Measurements from ENCODE around the gene MEIOSIN. TPM values are rescaled to one million over a fixed set of nuclear protein-coding genes. Genes with fewer than 3 reads are reported as not detected.
"Not testable (repeated sequence)": the region's sequence is repeated elsewhere in the genome, so short reads cannot be mapped to it uniquely, and the experiment has no call there.

The MEIOSIN gene
- total RNA-seq, 1 donor from 2014 or later = not detected

DNA sequence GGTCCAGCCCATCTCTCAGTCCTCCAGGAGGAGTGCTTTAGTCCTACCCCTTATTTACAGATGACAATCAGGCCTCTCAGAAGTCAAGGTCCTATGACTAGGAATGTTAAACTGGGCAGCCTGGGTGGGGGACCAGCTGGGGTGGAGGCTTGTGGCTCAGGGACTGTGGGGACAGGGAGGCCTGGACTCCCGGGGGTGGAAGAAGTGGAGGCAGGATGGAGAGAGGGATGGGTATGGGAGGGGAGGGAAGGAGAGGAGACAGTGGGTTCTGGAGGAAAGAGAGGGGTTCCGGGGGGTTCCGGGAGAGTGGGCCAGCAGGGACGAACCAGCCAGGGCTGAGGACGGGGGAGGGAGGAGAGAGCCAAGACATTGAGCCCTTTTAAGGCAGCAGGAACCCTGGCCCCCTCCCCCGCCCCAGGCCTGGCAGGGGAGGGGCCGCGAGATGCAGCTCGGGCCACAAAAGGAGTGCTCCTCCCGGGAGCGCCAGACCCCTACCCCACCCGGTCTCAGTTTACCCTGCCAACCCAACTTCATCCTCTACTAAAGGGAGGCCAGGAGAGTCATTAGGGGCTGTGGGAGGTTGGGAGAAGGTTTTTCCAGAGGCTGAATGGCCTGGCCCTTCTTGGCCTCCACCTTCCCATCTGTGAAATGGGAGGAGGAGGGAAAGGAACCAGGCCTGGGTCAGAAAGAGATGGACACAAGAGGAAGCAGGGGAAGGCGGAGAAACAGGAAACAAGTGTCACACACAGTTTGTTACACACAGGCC, 47.4 kb downstream of the MEIOSIN start:
- DNase-seq = no peak

DNA sequence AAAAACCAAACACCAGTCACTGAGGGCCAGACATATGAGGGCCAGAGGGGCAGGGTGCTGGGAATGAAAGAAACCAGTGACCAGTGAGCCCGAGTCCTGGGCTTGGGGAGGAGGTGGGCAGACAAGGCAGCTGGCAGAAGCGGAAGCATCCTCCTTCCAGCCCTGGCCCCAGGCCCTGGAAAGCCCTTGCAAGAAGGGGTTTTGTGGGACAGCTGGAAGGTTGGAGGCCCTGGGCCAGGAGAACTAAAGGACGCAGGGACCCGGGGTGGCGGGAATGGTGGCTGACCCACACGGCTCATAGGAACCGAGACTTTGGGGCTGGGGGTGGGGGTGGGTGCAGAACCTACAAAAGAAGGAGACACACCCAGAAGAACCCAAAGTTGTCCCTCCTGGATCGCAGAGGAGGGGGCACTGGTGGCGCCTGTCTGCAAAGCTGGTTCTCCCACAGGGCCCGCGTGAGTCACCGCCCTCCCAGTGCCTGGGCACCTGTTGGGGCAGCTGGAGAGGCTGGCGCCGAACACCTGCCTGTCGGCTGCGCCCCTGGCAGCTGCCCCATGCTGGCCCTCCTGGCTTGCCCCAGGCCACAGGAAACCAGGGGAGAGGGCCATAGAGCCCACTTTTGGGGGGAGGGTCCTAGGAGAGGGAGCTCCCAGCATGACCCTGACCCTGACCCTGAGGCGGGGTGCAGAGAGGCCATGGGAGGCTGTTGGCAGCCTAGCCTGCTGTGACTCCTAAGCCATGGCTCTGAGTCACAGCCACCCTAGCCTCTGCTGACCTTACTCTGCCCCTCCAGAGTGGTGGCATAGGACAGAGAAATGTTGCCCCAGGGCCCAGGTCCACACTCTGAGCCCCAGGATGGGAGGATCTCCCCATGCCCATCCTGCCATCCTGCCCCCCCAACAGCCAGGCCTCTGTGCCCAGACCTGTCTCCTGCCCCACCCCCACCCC, 48.2 kb downstream of the MEIOSIN start:
- no peak for DNase-seq

DNA sequence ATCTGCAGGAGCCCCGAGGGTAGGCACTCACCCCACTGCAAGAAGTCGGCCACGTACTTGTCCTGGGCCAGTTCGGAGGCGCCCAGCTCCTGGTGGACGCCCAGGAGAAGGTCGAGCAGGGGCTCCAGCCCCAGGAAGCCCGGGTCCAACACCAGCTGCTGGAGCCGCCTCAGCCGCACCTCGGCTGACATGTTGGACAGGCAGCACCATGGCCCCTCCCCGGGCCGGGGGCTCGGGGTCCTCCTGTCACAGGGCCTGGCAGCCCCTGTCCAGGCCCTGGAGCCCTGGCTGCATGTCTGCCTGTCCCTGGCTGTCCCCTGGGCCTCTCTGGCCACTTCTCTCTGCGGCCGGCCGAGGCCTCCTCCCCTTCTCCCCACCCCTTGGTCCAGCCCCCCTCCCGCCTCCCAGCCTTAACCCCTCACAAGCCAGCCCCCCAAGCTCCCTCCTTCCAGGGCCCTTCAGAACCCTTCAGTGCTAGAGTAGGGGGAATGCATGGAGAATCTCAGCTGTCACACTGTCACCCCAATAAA, 49.0 kb downstream of the MEIOSIN start, which contains the start of gene DMPK:
Gene DMPK (minus strand): TSS at position 329 of the 530 bp plus-strand sequence. CDS start 138 bp downstream, at position 191.
- no peak for DNase-seq

DNA sequence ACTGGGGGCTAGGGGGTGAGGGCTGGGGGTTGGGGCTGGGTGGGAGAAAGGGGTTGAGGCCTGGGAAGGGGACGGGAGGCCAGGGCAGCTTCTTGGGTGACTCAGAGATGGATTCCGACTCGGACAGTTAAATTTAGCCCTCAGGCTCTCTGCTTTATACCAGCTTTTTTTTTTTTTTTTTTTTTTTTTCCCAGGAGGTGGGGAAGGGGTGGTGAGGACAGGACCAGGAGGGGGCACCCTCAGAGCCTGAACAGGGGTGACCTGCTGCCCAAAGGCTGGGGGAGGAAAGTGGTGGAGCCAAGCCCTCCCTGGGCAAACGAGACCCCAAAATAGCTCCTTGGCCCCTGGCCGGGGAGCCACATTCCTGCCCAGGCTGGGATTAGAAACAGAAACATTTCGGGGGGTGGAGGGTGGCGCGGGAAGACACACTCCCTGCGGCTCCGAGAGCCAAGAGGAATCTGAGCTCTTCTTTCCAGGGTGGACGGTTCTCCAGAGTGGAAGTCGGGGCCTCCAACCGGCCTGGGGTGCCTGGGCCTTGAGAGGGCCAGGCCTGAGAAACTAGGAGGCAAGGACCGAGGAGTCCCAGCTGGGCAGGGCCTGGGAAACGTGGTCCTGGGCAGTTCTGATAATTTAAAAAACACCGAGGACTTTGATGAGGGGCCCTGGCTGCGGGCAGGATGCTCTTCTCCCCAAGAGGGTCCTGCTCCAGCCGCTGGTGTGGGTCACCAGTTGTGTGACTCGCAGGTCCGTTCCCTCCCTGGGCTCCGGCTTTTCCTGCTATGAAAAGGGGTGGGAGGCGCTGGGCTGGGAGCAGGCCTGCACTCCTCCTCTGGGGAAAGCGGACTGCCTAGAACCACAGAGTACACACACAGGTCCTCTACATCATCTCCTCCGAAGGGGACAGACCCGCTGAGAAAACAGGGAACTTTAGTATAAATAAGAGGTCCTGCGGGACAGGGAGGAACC, 49.9 kb downstream of the MEIOSIN start:
- DNase-seq = no peak

DNA sequence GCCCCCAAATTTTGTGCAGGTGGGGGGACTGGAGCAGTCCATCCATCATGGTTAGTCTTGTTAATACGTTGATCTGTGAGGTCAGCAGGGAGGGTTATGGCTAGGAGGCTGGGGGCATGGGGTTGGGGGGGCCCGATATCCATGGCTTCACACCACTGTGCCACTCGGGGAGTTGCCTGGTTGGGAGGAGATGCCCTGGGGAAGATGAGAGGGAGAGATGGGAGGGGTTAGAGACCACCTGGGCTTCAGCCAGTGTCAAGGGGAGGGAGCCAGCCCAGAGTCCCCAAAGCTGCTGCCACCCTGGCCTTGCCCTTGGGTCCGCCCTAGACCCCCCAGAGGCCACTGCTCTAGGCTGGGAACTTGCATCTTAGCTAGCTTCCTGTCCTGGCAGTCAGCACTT, 50.9 kb downstream of the MEIOSIN start:
- DNase-seq = no peak

DNA sequence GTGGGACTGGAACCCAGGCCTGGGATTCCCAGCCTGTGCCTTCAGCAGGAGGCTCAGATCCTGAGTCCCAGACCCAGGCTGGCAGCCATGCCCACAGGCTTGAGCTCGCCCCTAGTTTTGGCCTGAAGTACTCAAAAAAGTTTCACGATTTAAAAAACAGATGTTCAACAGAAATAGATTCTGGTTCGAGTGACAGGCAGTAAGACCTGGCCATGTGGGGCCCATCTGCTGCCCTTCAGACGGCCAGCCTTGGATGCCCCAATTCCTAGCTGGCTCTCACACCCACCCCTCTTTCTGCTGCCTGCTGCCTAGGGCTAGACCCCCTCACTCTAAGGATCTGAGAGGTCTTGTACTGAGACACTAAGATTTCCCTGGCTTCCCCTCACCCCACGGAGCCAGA, 51.9 kb downstream of the MEIOSIN start:
- no peak for DNase-seq

DNA sequence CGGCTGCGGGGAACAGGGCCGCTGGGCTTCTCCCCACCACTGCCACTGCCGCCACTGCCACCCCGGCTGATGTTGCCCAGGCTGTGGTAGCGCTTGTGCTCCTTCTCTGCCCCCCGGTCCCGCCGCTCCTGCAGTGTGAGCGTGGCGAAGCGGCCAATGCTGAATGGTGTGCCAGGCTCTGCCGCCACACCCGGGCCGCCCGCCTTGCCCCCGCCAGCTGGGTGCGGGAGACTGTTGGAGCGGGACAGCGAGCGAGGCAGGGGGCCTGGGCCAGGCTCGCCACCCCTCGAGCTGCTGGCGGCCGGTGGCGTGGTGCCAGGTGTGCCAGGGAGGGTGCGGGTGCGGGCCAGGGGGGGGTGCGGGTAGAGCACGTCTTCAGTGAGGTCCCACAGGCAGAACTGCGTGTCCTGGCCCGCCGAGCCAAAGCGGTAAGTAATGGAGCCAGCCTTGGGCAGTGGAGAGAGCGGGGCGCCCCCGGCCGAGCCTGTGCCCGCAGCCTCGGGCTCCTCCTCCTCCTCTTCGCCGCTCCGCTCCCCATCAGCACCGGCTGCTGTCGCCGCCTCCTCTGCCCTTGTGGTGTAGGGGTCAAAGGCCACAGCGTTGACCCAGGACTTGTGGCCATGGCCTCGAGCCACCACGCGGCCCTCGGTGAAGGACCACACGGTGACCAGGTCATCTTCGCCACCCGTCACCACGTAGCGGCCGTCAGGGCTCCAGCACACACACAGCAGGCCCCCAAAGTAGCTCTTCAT, 52.7 kb downstream of the MEIOSIN start:
- DNase-seq = no peak

DNA sequence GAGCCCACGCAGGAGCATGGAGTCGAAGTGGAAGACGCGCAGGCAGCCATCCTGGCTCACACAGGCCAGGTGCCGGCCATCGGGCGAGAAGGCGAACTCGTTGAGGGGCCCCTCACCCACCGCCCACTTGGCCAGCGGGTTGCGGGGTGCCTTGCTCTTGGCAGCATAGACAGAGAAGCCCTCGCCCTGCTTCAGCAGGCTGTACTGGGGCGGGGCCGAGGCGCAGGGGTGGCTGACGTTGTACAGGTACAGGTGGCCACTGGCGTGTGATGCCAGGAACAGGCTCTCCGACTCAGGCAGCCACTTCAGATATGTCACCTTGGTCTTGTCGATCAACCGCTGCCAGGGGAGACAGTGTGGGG, 53.3 kb downstream of the MEIOSIN start:
- DNase-seq = no peak

DNA sequence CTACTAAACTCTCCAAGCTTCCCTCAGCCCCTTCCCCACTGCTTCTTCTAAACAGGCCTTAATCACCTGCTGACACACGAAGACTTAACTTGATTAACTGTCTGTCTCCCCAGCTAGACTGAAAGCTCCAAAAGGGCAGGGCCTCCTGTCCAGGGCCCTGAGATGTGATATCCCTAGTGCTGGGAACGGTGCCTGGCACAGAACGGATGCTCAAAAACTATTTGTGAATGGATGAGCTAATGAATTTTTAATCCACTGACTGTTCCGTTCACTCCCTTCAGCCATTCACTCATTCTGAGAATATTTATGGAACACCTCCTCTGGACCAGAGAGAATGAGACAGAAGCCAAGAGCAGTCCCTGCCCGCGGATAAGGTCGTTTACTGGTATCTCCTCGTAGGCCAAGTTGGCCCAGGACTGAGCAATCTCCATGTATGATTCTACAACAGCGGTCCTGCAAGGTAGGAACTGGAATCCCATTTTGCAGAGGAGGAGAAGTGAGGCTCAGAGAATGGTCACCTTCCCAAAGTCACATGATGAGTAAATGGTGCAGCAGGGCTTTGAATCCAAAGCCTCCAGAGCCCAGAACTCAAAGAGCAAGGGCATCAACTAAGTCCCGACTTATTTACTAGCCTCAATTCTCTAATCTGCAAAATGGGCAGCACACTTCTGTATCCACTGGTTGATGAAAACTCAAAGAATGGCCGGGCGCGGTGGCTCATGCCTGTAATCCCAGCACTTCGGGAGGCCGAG, 56.0 kb downstream of the MEIOSIN start:
- no peak for DNase-seq

DNA sequence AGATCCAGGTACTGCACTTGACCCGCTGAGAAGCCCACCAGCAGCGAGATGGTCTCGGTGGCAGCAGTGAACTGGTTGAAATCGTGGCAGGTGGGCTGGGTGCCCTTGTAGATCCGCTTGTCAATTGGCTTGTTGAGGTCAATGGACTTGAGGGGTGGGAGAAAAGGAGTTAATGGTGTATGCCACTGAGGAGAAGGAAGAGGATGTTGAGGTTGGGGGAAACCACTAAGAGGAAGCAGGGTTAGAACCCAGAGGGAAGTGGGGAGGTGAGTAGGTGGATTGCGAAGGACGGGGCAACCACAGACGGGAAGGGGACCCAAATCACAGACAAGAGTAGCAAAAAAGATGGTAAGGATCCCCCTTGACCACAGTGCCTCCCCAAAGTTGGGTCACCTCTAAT, 57.7 kb downstream of the MEIOSIN start:
- no peak for DNase-seq

DNA sequence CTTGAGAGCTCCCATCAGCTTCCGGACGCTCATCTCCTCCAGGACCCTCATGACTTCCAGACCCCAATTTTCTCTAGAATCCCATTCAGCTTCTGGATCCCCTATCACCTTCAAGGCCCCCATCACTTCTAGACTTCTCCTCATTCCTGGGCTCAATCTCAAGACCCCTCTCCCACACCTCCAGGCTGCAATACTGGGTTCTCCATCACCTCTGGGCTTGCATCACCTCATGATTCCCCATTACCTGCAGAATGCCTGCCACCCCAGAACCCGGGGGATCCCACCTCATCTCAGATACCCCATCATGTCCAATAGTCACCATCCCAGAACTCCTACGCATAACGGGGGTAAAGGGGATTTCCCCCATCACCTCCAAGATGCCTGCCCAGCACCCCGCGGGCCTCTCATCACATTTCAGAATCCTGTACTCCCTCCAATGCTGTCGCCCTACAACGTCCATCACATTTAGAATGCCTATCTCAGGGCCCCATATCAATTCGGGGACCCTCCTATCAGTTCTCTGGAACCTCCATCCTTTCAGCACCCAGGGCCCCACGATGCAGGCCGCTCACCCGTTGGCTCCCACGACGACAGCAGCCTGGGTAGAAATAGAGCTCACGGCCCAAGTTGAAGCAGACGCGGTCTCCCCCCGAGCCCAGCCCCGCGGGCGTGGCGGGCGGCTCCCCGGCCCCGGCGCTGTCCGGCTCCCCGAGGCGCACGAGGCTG, 58.7 kb downstream of the MEIOSIN start:
- DNase-seq = peak; percentile 39

DNA sequence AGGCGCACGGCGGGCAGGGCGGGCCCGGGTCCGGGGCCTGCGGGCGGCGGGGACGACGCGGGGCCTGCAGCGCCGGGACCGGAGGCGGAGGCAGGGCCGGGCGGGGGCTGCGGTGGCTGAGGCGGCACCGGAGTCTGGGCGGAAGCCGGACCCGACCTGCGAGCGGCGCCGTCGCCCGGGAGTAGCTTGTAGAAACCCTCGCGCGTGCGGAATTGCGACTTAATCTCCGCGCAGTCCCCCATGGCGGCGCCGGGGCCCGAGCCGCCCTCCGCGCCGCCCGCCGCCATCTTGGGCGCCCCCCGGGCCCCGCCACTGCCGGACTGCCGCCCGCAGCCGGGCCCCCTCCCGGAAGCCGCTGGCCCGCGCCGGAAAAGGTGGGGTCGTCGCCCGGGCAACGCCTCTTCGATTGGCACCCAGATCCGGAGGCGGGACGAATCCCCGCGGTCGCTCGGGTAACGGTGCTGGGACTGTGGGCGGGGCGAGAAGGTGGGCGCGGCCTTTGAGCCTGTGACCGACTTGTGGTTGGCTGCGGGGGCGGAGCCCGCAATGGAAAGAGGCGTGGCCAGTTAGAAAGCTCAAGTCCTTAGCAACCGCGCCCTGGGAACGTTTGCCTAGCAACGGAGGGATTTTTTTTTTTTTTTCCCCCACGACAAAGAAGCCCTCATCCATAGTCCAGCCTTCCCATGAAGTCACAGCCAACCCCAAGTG, 59.4 kb downstream of the MEIOSIN start, which contains the start of gene DMWD:
Gene DMWD (minus strand): TSS at position 376 of the 708 bp plus-strand sequence. CDS start 89 bp downstream, at position 287.
- peak; percentile 99 for DNase-seq

DNA sequence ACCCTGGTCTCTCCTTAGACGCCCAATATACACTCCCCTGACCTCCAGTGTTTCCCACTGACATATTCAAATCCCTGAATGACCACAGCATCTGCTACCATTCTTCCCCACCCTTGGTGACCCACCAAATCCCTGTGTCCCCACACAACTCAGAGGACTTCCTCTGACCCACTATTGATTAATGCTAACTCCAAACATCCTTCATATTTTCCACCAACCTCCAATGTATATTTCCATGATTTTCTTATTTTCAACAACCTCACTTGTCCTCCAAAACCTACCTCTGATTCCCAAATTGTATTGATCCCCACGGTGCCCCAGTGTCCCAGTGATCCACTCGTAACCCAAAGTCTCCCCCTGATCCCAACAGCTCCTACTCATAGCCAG, 59.9 kb downstream of the MEIOSIN start:
- DNase-seq = no peak

DNA sequence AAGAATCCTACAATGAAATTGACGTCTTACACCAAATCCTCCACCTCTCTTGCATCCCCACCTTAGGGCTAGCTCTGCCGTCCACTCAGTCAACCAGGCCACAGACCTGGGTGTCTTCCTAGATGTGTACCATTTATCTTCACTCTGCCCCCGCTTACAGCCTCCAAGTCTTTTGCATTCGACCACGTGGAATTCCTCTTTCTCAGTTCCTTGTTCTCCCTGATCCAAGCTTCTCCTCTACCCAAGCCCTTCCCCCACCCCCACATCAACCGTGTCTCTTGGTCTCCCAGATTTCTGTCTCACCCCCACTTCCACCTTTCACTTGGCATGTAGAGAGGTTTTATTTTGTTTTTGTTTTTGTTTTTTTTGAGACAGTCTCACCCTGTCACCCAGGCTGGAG, 60.6 kb downstream of the MEIOSIN start:
- no peak for DNase-seq

DNA sequence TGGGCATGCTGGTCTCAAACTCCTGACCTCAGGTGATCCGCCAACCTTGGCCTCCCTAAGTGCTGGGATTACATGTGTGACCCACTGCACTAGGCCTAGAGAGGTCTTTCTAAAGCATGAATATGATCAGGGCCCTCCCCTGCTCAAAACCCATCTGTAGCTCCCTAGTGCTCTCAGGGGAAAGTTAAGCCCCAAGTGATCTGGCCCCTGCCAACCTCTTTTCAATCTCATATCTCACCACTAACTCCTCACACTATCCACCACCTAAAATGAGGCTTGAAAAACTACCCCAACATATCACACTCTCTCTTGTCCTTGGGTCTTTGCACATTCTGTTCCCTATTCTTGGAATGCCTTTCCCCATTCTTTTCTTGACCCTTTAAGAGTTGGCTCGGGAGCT, 61.4 kb downstream of the MEIOSIN start:
- DNase-seq = no peak

DNA sequence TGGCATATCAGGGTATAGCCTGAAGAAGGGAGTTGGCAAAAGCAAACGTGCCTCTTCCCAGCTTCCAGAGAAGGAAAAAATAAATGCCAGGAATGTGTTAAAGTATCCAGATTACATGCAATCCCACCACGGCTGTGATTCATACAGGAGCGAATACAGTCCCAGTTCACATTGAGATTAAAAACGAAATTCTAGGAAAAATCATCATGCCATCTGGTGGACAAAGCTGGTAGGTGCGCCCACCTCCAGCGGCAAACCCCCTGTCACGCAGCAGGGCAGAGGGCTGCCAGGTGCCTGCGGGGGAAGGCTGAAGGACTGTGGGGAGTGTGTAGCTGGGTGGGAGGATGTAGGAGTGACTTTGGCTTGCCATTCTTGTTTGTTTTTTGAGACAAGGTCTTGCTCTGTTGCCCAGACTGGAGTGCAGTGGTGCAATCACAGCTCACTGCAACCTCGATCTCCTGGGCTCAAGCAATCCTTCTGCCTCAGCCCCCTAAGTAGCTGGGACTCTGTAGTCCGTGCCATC, 65.8 kb downstream of the MEIOSIN start:
- DNase-seq = peak; percentile 78

DNA sequence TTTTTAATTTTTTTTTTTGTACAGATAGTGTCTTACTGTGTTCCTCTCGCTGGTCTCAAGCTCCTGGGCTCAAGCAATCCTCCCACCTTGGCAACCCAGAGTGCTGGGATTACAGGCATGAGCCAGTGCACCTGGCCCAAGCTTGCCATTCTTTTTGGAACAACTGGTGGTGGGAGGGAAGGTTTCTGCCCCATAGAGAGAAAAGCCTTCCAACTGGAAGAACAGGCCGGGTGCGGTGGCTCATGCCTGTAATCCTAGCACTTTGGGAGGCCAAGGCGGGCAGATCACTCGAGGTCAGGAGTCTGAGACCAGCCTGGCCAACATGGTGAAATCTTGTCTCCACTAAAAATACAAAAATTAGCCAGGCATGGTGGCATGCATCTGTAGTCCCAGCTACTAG, 66.3 kb downstream of the MEIOSIN start:
- not testable (repeated sequence) for DNase-seq

DNA sequence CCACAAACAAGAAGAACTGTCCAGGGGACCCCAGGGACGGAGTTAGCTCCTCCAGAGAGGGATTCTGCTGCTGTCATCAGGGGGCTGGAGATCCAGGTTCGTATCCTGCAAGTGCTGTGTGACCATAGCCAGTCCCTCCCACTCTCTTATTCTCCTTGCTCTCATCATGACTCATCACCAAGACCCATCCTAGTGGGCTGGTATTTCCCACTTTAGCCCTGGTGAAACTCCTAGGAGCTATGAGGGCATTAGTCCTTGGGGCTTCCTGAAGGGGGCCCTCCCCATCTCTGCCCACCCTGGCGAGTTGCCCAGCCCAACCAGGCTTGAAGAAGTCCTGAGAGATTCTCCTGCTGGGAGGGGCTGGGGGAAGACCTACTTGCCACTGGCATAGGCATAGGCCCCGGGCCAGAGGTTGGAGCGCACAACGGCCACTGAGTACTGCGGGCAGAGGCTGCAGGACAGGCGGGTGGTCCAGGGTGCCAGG, 66.9 kb downstream of the MEIOSIN start:
- no peak for DNase-seq
